H1 (cell line): ENCODE results near the gene MED16.
"Not testable (repeated sequence)": the region's sequence is repeated elsewhere in the genome, so short reads cannot be mapped to it uniquely, and the experiment has no call there.

Experiments
- CBX5 ChIP-seq: fragments of 300-800, 300-1000 bp; sonication (generic); IDR thresholded peaks from 2 replicates; pipeline ENCODE4 v1.7.1; 2016; ENCODE audit warnings: antibody characterized with exemption, low read length, low read depth
- CEBPB ChIP-seq: IDR thresholded peaks from 2 replicates; pipeline ENCODE4 v1.6.1; 2012; ENCODE audit warnings: low read depth, low read length
- CHD1 ChIP-seq: IDR thresholded peaks from 2 replicates; pipeline ENCODE4 v1.6.1; 2012; ENCODE audit warnings: low read depth, low read length, improper control_type of control experiment
- CTCF ChIP-seq, 3 experiments: IDR thresholded peaks; 1 replicate in 2 of 3; 2 replicates in 1 of 3; pipeline versions ENCODE4 v1.5.1 to v1.6.1; 2011; ENCODE audit warnings: low read length in 3 of 3, mild to moderate bottlenecking in 3 of 3, inconsistent platforms in 2 of 3, low read depth in 1 of 3, moderate library complexity in 1 of 3; ENCODE audit not compliant: insufficient read depth in 1 of 3; ENCODE audit errors: control extremely low read depth in 1 of 3
- EGR1 ChIP-seq: IDR thresholded peaks from 2 replicates; pipeline ENCODE4 v1.6.1; 2011; ENCODE audit warnings: low read depth, low read length, borderline replicate concordance
- EP300 ChIP-seq, 2 experiments: IDR thresholded peaks; 1 replicate in 1 of 2; 2 replicates in 1 of 2; pipeline ENCODE4 v1.6.1; 2011 to 2012; ENCODE audit warnings: low read depth in 2 of 2, low read length in 2 of 2, mild to moderate bottlenecking in 2 of 2, borderline replicate concordance in 1 of 2, inconsistent platforms in 1 of 2, moderate library complexity in 1 of 2
- EZH2 ChIP-seq: fragments of 200-600 bp; sonication (generic); IDR thresholded peaks from 2 replicates; pipeline ENCODE4 v1.7.1; 2012; ENCODE audit warnings: low read depth, mild to moderate bottlenecking, moderate library complexity, low read length, inconsistent platforms; ENCODE audit not compliant: severe bottlenecking
- KDM1A ChIP-seq: fragments of 200-600, 300-600 bp; sonication (generic); IDR thresholded peaks from 2 replicates; pipeline ENCODE4 v1.7.1; 2016; ENCODE audit warnings: mild to moderate bottlenecking, low read length, borderline replicate concordance
- POLR2A ChIP-seq, 2 experiments: IDR thresholded peaks; 1 replicate in 1 of 2; 2 replicates in 1 of 2; pipeline ENCODE4 v1.6.1; 2011; ENCODE audit warnings: low read depth in 2 of 2, low read length in 2 of 2, mild to moderate bottlenecking in 2 of 2; ENCODE audit errors: control extremely low read depth in 1 of 2
- SP1 ChIP-seq: IDR thresholded peaks from 2 replicates; pipeline ENCODE4 v1.6.1; 2011; ENCODE audit warnings: low read depth, low read length
- TBP ChIP-seq: IDR thresholded peaks from 2 replicates; pipeline ENCODE4 v1.6.1; 2011; ENCODE audit warnings: low read depth, low read length, improper control_type of control experiment
- YY1 ChIP-seq: IDR thresholded peaks from 2 replicates; pipeline ENCODE4 v1.6.1; 2011; ENCODE audit warnings: low read depth, mild to moderate bottlenecking, low read length

- not testable (repeated sequence) for TF ChIP-seq CTCF (IDR thresholded peaks at IDR 0.05; ENCODE audit: control extremely low read depth in 1 of 3, insufficient read depth in 1 of 3, low read depth in 1 of 3, low read length in 3 of 3); POLR2A (IDR thresholded peaks at IDR 0.05; ENCODE audit: control extremely low read depth in 1 of 2, low read depth in 2 of 2, low read length in 2 of 2); CBX5; YY1; EZH2; SP1; EP300 (IDR thresholded peaks at IDR 0.05; ENCODE audit: borderline replicate concordance in 1 of 2, low read depth in 2 of 2, low read length in 2 of 2); CEBPB; KDM1A; CHD1; EGR1; TBP
These were observed 14.0 kb downstream of the MED16 start for GRCh38 chr19:878751-879561.
